HL-60 (cell line): ENCODE data around the gene RBM43.

Source experiments
- CTCF ChIP-seq: IDR thresholded peaks from one replicate; pipeline ENCODE4 v1.5.1; 2011; ENCODE audit warnings: low read length, control low read depth, inconsistent platforms; ENCODE audit not compliant: insufficient read depth
- GABPA ChIP-seq: IDR thresholded peaks from 2 replicates; pipeline ENCODE4 v1.6.1; 2012; ENCODE audit warnings: low read depth
- POLR2AphosphoS5 ChIP-seq: IDR thresholded peaks from 2 replicates; pipeline ENCODE4 v1.6.1; 2012; ENCODE audit warnings: low read depth
- REST ChIP-seq: IDR thresholded peaks from 2 replicates; pipeline ENCODE4 v1.6.1; 2012; ENCODE audit warnings: low read depth; ENCODE audit not compliant: insufficient replicate concordance

GRCh38 chr2:151269798-151270568 lies 8.3 kb upstream of the RBM43 start:
- no peak for TF ChIP-seq CTCF
- TF ChIP-seq REST: no peak
- TF ChIP-seq POLR2AphosphoS5: no peak
- TF ChIP-seq GABPA: no peak
